Stimulated activated CD8-positive, alpha-beta memory T cell treated with anti-CD3 and anti-CD28 coated beads, Interleukin-7, amount 100 ng/mL, for 1 hour (primary cell): ENCODE measurements around the gene CHRNB1.

Experiments used
- DNase-seq, 2 donors: peaks; one replicate each; pipeline ENCODE4 v3.0.0-alpha.2; 2020; ENCODE audit warnings: low read depth in 2 of 2

CHRNB1 gene, protein sequence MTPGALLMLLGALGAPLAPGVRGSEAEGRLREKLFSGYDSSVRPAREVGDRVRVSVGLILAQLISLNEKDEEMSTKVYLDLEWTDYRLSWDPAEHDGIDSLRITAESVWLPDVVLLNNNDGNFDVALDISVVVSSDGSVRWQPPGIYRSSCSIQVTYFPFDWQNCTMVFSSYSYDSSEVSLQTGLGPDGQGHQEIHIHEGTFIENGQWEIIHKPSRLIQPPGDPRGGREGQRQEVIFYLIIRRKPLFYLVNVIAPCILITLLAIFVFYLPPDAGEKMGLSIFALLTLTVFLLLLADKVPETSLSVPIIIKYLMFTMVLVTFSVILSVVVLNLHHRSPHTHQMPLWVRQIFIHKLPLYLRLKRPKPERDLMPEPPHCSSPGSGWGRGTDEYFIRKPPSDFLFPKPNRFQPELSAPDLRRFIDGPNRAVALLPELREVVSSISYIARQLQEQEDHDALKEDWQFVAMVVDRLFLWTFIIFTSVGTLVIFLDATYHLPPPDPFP

DNA sequence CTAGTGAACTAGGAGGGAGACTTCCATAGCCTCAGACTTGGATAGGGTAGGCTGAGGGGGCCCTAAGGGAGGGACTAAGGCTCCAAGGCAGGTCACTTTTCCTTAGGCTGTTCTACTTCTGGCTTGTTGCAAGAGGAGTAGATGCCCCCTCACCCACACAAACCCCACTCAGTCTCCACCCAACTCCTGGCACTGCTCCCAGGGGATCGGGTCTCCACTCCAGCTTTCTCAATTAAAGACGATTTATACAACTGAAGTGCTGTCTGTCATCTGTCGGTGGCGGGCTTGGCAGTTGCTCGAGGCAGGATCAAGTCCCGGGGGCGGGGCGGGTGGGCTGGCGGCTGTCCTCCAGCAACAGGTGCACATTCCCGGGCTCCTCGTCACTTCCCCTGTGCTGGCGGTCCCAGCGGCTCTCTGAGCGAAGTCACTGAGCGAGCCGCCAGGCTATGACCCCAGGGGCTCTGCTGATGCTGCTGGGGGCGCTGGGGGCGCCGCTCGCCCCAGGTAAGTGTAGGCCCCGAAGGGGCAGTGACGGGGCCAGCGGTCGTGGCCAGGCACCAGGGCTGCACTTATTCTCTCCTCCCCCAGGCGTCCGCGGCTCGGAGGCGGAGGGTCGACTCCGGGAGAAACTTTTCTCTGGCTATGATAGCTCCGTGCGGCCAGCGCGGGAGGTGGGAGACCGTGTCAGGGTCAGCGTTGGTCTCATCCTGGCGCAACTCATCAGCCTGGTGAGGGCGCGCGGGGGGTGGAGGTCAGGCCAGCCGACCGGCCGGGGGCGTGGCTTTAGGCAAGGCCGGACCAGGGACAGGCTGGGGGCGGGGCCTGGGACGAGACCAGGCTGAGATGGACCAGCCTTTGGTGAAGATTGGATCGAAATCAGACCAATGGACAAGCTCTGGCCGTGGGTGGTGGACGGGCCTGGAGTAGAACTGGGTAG is at the start of gene CHRNB1:
Gene CHRNB1, plus strand, starts transcription at position 380 of the 937 bp plus-strand sequence. Its CDS starts 67 bp downstream, at position 447.
- no peak for DNase-seq

DNA sequence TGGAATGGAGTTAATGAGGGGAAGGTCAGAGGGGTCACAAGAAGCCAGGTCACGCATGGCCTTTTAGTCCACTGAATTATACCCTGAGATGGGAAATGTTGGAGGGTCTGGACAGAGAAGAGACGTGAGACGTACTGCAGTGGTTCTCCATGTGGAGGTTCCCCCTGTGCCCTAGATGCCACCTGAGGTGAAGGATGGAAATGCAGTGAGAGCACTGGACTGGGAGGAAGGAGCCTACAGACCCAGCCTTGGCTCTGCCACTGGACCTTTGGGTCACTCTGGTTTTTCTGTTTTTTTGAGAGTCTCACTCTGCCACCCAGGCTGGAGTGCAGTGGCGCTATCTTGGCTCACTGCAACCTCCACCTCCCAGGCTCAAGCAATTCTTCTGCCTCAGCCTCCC is 48.7 kb upstream of the CHRNB1 start:
- DNase-seq = no peak

DNA sequence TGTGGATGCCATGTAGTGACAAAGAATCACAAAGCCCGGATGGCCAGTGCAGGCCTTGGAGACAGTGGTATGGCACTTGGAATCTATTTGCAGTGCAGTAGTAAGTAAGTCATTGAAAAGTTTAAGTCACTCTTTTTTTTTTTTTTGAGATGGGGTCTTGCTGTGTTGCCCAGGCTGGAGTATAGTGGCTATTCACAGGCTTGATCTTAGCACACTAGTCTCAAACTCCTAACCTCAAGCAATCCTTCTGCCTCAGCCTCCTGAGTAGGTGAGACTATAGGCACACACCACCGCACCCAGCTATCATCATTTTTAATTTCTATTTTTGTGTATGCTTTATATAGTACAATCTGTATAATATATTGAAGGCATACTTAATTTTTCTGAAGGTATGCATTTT is 46.2 kb upstream of the CHRNB1 start:
- no peak for DNase-seq

DNA sequence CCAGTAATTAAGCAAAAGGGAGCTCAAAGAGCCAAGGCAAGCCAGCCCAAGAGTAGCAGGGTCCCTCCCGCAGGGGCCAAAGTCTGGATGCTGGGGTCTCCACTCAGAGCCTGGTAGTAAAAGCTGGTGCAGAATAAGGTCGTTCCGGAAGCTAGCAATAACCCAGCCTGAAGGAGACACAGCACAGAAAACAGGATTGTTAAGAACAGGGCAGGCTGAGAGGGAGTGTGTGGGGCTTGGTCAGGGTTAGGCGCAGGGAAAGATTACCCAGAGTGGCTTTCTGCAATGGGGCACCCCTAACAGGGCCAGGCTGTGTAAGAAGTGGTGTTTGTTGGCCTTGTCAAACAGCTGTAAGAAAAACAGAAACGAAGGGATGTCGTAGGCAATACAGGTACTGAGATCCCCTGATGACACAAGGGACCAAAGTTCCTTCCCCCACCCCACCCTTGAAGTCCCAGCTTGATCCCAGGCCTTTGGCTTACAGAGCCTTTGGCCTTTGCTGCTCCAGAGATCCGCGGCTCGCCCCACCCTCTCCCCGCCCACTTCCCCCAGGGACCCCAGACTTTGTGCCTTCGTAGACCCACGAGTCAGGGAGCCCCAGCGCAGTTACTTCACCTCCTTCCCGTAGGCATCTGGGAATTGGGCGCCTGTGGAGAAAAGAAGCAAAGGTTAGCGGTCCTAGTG is 41.7 kb upstream of the CHRNB1 start:
- no peak for DNase-seq

DNA sequence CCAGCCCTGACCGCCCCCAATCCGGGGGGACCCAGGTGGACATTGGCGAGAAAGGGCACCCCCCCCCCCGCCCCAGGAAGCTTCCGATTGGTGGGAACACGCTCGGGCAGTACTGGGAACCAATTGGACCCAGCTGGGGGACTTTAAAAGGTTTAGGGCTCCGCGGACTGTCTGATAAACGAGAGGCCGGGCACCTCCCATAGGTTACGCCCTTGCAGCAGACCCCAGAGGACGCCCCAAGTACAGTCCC is 41.2 kb upstream of the CHRNB1 start:
- DNase-seq = no peak

DNA sequence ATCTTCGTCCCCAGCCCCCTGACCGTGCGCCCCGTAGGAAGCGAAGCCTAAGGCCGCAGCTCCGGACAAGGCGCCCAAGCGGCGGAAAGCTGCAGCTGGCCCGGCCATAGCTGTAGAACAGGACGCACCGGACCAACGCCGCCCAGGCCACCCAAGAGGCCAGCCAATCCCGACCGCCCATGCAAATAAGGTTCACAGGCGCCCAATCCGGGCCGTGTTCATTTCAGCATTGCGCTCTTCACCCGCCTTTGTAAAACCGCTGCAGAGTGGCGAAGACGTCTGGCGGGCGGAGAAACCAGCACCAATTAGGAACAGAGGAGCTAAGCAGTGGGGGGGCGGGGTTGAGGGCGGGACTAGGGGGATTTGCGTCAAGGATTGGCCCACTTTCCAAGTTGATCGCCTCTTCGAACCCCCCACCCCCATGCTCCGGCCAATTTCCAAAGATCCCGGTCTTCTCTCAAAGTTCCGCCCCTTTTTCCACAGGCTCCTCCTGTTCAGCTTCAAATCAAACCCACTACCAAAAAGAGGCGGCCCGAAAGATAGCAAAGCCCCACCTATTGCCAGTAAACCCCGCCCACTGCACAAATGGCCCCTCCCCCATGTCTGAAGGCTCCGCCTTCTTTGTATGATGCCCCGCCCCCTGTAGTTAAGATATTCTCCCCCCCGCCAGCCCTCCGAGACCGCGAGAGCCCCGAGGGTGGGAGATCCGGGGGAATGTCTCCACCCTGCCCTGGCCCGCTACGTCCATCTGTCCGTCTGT is 40.7 kb upstream of the CHRNB1 start, which contains the start of gene TMEM256:
Gene TMEM256, minus strand, starts transcription at position 121 of the 760 bp plus-strand sequence. Its CDS starts 13 bp downstream, at position 108.
- peak; percentile 87 to 88 for DNase-seq

DNA sequence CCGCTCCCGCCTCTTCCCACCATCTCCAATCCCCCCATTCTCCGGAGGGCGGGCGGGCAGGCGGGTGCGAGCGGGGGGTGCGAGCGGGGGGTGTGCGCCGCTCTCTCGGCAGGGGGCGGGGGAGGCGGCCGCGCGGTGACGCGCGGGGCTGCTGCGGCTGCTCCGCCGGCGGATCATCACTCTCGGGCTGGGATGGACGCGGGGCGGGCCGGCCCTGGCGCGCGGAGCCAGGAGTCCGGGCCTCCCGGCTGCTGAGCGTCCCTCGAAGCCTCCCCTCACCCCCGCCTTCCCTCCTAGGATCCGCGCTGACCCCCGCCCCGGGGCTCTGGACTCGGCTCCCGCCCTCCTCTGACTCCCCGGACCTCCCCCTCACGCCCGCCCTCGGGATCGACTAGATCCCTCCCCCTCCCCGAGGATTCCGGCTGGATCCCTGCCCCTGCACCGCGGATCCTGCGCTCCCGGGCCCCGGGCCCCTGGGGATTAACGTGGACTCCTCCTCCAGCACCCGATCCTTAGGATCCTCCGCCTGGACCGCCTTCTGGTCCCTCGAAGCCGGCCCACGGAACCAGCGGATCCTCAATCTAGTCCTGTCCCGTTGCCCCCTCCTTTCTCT is 40.0 kb upstream of the CHRNB1 start:
- no peak for DNase-seq

DNA sequence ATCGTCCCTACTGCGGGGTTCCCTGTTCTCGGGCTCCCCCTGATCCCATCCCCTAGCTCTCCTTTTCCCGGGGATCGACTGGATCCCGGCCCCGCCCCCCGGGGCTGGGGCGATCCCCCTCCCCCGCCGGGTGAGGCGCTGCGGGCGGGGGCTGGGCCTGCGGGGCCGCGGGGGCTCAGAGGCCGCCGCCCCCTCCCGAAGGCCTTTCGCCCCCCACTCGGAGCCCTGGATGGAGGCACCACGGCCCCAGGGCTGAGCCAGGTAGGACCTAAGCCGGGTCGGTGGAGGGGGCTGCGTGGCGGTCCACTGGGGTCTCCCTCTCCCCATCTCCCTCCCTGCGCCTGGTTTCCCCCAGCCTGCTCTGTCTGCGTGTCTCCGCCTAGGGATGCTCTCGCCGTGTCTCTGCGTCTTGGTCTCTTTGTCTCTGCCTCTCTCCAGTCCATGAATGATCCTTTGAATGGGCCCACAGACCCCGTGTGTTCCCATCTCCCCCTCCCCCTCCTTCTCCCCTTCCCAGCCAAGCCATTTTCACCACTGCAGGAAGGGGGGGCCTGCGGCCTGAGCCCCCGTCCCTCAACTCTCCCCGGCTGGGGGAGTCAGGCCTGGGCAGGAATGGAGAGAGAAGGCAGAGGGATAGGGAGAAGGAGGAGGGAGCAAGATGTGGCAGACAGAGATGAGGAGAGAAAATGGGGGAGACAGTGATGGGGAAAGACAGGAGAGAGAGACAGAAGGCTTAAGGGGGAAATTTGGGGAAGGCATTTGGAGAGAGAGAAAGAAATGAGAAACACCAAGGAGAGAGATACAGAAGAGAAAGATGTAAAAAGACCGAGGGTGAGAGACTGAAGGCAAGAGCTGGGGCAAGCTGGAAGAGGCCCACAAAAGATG is 39.3 kb upstream of the CHRNB1 start:
- no peak for DNase-seq

DNA sequence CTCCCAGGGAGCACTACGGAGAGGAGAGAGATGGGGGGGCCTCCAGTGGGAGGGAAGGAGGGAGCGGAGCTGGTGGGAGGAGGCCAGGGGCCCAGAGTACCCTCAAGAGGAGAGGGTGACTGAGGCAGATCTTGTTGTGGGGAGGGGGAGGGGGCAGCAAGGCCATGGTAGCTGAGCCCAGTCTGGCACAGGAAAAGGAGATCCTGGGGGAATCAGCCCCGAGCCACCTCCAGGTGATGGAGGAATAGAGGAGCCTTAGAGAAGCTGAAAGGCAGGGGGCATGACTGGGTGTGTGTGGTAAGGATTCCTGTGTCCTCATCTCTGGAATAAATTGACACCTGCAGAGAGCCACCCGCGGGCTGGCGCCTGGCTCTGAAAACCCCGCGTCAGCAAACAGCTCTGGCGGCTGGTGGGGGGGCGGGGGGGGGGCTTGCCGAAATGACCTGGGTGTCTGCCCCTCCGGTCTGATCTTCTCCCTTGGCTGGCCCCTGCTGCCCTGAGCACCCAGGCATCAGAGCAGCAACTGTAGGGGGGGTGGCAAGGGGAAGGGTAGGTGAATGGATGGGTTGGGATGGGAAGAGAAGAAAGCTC is 38.5 kb upstream of the CHRNB1 start:
- DNase-seq = no peak

DNA sequence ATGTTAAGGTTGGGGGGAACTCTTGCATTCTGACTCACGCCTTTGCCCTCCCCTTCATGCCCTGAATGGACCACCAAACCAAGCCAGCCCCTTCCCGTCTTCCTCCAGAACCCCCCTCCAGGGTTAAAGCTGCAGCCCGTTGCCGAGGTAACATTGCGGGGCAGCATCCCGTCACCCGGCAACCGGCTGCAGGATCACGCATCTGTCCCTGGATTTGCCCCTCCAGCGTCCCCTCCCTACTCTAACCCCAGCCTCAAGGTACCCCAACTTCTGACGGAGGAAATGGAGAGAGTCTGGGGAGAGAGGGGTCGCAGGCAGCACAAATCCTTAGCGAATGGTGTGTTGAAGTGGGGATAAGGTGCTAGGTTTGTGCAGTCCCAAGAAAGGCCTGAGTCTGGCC is 37.8 kb upstream of the CHRNB1 start:
- no peak for DNase-seq

DNA sequence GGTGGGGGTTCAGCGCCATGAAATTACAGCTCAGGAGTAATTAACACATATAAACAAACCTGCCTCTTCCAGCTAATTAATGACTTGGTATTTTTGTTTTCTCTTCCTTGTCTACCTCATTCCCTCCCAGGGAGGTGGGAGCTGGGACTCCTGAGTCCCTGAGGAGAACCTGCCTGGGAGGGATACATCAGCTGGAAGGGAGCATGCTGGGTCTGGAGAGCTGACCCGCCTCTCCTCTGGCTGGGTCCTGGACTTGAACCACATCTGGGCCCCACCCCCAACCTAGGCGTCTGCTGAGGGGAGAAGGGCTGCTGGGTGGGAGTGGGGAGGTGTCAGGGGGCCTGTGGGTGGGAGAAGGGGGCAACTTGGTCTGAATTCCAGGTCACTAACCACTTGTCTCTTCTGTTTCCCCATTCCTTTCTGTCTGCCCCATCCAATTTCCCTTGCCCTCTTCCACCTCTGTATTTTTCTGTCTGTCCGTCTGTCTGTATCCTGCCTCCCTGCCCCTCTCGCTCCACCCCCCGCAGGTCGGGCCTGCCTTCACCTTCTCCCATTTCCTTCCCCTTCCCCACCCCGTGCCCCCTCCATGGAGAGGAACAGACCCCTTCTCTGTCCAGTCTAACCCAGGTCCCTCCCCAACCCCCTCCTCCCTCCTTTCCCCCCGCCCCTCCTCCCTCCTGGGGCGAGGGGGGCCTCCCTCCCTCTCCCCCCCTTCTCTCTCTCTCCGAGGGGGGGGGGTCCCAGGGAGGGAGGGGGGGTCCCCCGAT is 37.2 kb upstream of the CHRNB1 start, which contains the start of gene NLGN2:
Gene NLGN2, plus strand, starts transcription at position 361 of the 767 bp plus-strand sequence. CDS start 411 bp downstream, outside the sequence.
- no peak for DNase-seq

DNA sequence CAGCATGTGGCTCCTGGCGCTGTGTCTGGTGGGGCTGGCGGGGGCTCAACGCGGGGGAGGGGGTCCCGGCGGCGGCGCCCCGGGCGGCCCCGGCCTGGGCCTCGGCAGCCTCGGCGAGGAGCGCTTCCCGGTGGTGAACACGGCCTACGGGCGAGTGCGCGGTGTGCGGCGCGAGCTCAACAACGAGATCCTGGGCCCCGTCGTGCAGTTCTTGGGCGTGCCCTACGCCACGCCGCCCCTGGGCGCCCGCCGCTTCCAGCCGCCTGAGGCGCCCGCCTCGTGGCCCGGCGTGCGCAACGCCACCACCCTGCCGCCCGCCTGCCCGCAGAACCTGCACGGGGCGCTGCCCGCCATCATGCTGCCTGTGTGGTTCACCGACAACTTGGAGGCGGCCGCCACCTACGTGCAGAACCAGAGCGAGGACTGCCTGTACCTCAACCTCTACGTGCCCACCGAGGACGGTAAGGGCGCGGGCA is 36.6 kb upstream of the CHRNB1 start:
- no peak for DNase-seq

DNA sequence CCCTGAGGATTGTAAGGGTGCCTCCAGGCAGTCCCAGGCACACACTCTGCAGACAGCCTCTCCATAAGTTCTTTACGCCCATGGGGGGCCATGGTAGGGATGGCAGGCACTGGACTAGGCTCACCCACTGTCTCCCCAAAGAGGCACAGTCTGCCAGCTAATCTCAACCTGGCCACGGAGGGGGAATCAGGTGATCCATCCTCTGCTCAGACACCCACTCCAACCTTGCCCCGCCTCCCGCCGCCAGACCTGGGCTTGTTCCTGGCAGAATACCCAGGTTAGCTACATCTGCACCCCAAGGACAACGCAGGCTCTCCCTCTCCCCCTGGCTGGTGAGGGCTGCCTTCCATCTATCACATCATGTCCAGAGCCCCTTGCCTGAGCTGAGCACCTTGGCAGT is 36.0 kb upstream of the CHRNB1 start:
- no peak for DNase-seq

DNA sequence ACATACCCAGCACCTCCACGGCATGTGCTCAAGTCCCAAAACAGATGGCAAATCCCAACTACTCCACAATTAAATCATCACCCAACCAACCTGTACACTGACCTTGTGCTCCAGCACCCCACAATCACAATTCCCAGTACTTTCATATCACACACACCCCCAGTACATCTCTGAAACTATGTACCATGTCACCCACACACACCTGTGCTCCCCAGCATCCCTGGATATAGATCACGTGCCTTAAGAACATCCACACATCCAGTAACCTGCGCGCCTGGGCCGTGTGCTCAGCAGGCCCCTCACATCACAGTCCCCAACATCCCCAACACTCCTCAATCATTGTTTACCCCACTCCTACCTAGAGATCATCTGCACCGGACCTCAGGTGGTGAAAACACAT is 35.1 kb upstream of the CHRNB1 start:
- no peak for DNase-seq

DNA sequence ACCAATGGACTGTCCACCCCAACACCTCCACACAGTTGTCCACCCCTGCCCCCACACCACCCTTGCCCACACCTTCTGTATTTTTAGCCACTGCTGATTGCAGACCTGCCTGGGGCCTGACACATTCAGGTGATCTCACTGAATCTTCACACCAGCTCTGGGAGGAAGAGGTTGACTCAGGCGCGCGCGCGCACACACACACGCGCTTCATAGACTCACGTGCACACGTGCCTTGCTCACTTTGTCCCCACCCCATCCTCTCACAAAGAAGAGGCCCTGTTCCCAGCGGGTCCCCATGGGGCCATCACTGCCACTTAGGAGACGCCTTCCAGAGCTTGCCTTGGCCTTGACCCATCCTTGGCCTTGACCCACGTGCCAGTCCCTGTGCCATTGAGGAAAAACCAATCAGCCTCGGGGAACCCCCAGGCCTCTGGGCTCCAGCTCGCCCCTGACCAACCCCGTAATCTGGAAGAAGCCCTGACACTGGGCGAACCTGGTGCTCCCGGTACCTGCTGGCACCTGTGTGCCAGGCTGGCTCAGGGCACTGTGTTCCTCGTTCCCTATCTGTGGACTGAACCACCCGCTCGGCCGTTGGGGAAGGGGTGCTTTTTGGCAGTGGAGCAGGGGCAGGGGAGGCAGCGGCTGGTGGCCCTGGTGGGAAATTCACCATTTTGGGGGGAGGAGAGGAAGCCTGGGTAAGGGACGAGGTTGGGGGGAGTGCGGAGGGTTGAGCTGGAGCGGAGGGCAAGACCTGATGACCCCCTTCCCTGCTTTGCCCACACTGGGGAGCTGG is 34.0 kb upstream of the CHRNB1 start:
- DNase-seq = no peak

DNA sequence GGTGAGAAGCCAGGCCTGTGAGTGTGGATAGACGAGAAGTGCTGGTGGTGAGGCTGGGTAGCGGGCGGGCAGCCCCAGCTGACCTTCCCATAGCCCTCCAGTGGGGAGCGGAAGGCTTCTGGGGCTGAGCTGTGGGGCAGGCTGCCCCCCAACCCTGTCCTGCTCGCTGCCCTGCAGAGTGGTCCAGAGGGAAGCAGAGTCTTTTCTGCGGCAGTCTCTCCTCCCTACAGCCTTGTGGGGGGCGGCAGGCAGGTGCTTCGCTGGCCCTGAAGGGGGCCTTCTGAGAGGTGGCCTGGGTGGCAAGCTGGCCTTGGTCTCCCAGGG is 33.5 kb upstream of the CHRNB1 start:
- DNase-seq = no peak

DNA sequence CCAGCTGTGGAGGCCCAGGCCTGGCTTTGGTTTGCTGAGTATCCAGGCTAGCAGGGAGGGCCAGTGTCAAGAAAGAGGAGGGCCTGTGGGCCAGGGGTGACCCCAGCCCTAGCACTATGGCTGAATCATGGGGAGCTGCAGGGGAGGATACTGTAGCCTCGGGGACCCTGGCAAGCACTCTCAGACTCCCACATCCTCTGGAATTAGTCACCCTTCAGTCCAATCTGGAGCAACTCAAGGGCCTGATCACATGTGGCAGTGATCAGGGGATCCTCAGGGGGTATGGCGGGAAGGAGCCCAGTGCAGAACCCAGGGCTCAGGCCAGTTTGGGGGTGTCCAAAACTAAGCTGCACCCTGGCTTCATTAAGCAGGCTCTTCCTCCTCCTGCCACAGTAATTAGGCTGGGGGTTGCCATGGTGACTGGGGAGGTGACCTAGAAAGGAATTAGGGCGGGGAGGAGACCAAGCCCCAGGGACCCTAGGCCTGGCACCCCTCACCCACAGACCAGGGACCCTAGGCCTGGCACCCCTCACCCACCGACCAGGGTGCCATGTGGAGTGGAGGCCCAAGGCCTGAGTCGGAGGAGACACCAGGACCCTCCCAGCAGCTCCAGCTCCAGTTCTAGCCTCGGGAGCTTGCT is 31.4 kb upstream of the CHRNB1 start:
- no peak for DNase-seq
